SH-SY5Y (cell line): ENCODE results near the gene RAC3.

Experiments
- GATA2 ChIP-seq: IDR thresholded peaks from 2 replicates; pipeline ENCODE4 v1.6.1; 2011; ENCODE audit warnings: mild to moderate bottlenecking, low read depth, low read length
- GATA3 ChIP-seq: IDR thresholded peaks from 2 replicates; pipeline ENCODE4 v1.6.1; 2011; ENCODE audit warnings: low read depth, mild to moderate bottlenecking, low read length, moderate library complexity

DNA sequence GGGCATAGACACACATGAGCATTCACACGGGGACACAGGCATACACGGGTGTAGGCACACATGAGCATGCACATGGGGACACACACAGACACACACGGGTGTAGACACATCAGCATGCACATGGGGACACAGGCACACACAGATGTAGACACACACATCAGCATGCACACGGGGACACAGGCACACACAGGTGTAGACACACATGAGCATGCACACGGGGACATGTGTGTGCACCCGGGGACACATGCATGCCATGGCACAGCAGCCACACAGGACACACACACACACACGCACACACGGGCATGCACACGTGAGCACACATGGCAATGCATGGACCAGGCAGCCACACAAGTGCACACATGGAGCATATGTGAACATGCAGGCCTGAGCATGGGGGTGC lies 11.2 kb downstream of the RAC3 start:
- TF ChIP-seq GATA2 = no peak
- no peak for TF ChIP-seq GATA3
